AG10803 (cell line): ENCODE results near the gene CEP162.

Source experiments
- DNase-seq: peaks from one replicate; pipeline ENCODE4 v3.0.0; 2010; ENCODE audit warnings: low read depth
- H3K4me3 ChIP-seq: 2 replicates; pipeline ENCODE4 v1.5.1; 2011; ENCODE audit warnings: mild to moderate bottlenecking, low read length, control low read depth
- TF ChIP-seq, protein P1 (sequence below): conservative IDR thresholded peaks from 2 replicates; pipeline ENCODE4 v1.5.1; 2011; ENCODE audit warnings: mild to moderate bottlenecking, low read length, control low read depth, inconsistent platforms

Gene CEP162

DNA sequence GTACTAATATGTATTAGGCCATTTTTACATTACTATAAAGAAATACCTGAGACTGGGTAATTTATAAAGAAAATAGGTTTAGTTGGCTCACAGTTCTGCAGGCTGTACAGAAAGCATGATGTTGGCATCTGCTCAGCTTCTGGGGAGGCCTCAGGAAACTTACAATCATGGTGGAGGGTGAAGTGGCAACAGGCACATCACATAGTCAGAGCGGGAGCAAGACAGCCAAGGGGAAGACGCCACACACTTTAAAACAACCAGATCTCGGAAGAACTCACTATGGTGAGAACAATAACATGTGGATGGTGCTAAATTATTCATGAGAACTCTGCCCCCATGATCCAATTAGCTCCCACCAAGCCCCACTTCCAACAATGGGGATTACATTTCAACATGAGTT lies 41.3 kb upstream of the CEP162 start:
- no peak overlapping the region for H3K4me3 ChIP-seq
- TF ChIP-seq, protein P1, sequence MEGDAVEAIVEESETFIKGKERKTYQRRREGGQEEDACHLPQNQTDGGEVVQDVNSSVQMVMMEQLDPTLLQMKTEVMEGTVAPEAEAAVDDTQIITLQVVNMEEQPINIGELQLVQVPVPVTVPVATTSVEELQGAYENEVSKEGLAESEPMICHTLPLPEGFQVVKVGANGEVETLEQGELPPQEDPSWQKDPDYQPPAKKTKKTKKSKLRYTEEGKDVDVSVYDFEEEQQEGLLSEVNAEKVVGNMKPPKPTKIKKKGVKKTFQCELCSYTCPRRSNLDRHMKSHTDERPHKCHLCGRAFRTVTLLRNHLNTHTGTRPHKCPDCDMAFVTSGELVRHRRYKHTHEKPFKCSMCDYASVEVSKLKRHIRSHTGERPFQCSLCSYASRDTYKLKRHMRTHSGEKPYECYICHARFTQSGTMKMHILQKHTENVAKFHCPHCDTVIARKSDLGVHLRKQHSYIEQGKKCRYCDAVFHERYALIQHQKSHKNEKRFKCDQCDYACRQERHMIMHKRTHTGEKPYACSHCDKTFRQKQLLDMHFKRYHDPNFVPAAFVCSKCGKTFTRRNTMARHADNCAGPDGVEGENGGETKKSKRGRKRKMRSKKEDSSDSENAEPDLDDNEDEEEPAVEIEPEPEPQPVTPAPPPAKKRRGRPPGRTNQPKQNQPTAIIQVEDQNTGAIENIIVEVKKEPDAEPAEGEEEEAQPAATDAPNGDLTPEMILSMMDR, result no peak
- no peak for DNase-seq

DNA sequence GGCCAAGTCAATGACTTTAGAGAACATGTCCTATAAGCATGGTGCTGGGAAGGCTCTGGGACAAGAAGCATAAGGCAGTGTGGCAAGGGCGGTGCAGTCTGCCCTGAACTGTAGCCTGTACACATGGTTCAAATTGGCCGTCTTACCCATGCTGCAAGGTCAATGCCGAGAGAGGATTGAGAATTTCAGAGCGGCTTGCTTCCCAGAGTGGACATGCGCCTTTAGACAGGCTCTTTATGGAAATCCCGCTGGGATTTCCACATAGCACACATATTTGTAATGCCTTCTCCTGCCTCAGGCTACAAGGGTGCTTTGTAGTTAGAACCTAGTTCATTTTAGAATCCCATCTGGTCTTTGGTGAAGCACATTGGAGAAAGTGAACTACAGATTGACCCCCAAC lies 36.1 kb upstream of the CEP162 start:
- DNase-seq, result no peak
- TF ChIP-seq, protein P1, result no peak

DNA sequence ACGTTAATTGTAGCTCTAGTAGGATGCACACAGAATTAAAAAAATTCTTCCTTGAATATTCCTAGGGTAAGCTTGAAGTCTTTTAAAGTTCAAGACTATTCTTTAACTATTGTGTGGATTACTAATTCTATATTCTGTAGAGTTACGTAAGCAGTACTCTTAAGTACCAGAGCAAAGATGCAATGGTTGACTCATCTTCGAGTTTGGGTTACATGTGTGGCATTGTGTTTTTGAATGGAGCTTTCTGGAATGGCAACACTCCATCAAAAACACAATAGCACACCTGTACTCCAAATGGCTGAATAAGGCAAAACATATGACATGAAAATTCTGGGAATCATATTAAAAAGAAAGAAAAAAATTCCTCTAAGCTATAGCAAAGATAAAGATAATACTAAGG lies 33.5 kb upstream of the CEP162 start:
- DNase-seq, result no peak
- TF ChIP-seq, protein P1, result no peak

More for the DNA sequence above, 36.1 kb upstream of the CEP162 start:
- H3K4me3 ChIP-seq, result no peak overlapping the region

DNA sequence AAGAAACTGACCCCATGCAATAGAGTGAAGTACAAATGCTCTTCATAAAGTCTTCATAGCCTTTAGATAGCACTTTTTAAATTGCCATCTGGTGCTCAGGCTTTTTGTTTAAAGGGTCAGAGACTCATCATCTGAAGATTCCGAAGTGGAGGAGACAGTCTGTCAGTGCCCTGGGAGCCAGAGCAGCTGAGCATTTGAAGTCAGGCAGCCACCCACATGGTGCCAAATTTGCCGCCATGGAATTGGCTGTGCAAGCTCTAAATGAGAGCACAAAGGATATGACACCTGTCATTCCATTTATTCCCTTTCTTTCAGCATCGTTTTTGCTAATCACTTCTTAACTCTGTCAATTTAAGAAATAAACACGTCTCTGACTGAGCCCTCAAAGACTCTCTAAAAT lies 32.8 kb upstream of the CEP162 start:
- no peak overlapping the region for H3K4me3 ChIP-seq
- TF ChIP-seq, protein P1, result no peak
- DNase-seq, result no peak

More for the DNA sequence above, 33.5 kb upstream of the CEP162 start:
- H3K4me3 ChIP-seq, result no peak overlapping the region

DNA sequence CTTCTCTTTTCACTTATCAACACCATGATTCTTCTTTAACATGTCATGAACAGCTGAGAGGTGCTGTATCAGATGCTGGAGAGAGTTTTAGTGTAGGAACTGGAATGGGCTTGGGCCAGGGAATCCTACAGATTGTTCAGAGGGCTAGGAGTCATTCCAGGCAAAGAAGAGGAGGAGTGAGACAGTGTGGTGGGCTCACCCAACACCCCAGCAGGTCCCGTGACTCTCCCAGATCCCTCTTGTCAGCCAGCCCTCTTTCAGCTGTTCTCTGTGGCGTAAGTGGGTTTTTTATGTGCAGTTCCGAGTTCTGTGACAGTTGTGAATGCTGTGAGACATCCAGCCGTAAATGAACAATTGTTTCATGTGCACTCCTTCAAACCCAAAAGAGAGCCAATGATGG lies 31.4 kb upstream of the CEP162 start:
- TF ChIP-seq, protein P1, result no peak
- DNase-seq, result no peak
- no peak overlapping the region for H3K4me3 ChIP-seq

DNA sequence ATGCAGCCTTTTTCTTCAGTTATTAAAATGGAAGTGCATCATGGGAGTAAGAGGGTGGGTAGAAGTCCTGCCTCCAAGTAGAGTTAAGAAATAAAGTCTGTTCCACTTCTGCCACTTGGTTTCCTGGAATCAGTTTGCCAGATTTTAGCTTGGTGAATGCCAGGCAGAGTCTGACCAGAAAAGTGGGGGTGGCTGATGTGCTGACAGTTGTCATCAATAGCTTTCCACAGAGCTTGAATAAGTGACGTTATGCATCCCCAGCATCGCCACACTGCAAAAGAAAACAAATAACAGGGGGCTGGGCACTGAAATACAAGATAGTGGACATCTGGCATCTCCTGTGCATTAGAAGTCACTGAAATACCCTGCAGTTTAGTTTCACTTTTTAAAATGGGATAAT lies 30.8 kb upstream of the CEP162 start:
- peak overlapping the region; percentile 31 for H3K4me3 ChIP-seq
- TF ChIP-seq, protein P1, result no peak
- DNase-seq, result no peak

DNA sequence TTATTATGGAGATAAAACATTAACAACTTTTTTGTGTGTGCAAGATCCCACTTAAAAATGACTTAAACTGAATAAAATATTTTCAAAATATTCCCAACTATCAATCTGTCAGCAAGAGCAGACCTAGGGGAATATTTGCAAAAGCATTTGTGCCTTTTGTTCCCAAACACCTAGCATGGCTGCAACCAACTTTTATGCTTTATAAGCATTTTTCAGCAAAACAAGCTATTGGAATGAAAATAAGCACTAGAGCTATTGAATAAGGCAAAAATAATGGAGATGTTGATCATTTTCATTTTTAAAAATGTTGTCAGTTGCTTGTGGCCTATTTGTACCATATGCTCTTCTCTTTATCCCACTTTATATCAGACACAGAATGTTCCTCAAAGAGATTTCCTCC lies 28.2 kb upstream of the CEP162 start:
- TF ChIP-seq, protein P1, result no peak
- H3K4me3 ChIP-seq, result no peak overlapping the region

More for the DNA sequence above, 28.2 kb upstream of the CEP162 start:
- DNase-seq, result no peak
